OCI-LY3 (cell line): ENCODE data around the gene EIF4A3.

ENCODE experiments used
- EZH2phosphoT487 ChIP-seq: fragments of 200-600 bp; shearing (Covaris generic); IDR thresholded peaks from 2 replicates; pipeline ENCODE4 v1.6.1; 2018; ENCODE audit warnings: antibody characterized with exemption, mixed run types, low read depth
- TF ChIP-seq, protein P1 (sequence below): fragments of 200-600, 300-600 bp; sonication (generic); IDR thresholded peaks from 2 replicates; pipeline ENCODE4 v1.5.1; 2014; ENCODE audit warnings: antibody characterized with exemption, low read length, low read depth

GRCh38 chr17:80176757-80177156 is 29.8 kb upstream of the EIF4A3 start:
- TF ChIP-seq, protein P1, sequence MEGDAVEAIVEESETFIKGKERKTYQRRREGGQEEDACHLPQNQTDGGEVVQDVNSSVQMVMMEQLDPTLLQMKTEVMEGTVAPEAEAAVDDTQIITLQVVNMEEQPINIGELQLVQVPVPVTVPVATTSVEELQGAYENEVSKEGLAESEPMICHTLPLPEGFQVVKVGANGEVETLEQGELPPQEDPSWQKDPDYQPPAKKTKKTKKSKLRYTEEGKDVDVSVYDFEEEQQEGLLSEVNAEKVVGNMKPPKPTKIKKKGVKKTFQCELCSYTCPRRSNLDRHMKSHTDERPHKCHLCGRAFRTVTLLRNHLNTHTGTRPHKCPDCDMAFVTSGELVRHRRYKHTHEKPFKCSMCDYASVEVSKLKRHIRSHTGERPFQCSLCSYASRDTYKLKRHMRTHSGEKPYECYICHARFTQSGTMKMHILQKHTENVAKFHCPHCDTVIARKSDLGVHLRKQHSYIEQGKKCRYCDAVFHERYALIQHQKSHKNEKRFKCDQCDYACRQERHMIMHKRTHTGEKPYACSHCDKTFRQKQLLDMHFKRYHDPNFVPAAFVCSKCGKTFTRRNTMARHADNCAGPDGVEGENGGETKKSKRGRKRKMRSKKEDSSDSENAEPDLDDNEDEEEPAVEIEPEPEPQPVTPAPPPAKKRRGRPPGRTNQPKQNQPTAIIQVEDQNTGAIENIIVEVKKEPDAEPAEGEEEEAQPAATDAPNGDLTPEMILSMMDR = no peak
- TF ChIP-seq EZH2phosphoT487 = no peak
